Ammon's horn (tissue), 1 donor: ENCODE data around the gene SMARCA2.
A peak's percentile ranks its signal among the peaks of the same experiment; 100 is the strongest.

Experiments
- DNase-seq: peaks from one replicate; pipeline ENCODE4 v3.0.0-alpha.2; 2016; ENCODE audit warnings: low spot score

The SMARCA2 gene

GRCh38 chr9:2093920-2094597 lies 78.9 kb downstream of the SMARCA2 start:
- DNase-seq = no peak

GRCh38 chr9:2096376-2096970 lies 81.3 kb downstream of the SMARCA2 start:
- DNase-seq = no peak

- no peak for DNase-seq
Measured at GRCh38 chr9:2106666-2107065, 91.5 kb downstream of the SMARCA2 start.

- DNase-seq = no peak
Measured at GRCh38 chr9:2107906-2108451, 92.8 kb downstream of the SMARCA2 start.

- DNase-seq = no peak
Measured at GRCh38 chr9:2109069-2109650, 94.0 kb downstream of the SMARCA2 start.

GRCh38 chr9:2110036-2110435 lies 94.9 kb downstream of the SMARCA2 start:
- no peak for DNase-seq

GRCh38 chr9:2116073-2116472 lies 100.9 kb downstream of the SMARCA2 start:
- no peak for DNase-seq

GRCh38 chr9:2117527-2117926 lies 102.4 kb downstream of the SMARCA2 start:
- DNase-seq = no peak

GRCh38 chr9:2119566-2119965 lies 104.4 kb downstream of the SMARCA2 start:
- DNase-seq = no peak

GRCh38 chr9:2120926-2121689 lies 106.0 kb downstream of the SMARCA2 start:
- no peak for DNase-seq

- no peak for DNase-seq
Measured at GRCh38 chr9:2122299-2122698, 107.2 kb downstream of the SMARCA2 start.

GRCh38 chr9:2125906-2126305 lies 110.8 kb downstream of the SMARCA2 start:
- no peak for DNase-seq

GRCh38 chr9:2126331-2126803 lies 111.2 kb downstream of the SMARCA2 start:
- DNase-seq = peak; percentile 40

- DNase-seq = no peak
Measured at GRCh38 chr9:2127486-2127885, 112.3 kb downstream of the SMARCA2 start.

- no peak for DNase-seq
Measured at GRCh38 chr9:2128141-2128540, 113.0 kb downstream of the SMARCA2 start.

- no peak for DNase-seq
Measured at GRCh38 chr9:2128618-2129017, 113.5 kb downstream of the SMARCA2 start.

- no peak for DNase-seq
Measured at GRCh38 chr9:2130941-2131340, 115.8 kb downstream of the SMARCA2 start.

- no peak for DNase-seq
Measured at GRCh38 chr9:2132484-2133082, 117.4 kb downstream of the SMARCA2 start.

- no peak for DNase-seq
Measured at GRCh38 chr9:2134391-2134790, 119.2 kb downstream of the SMARCA2 start.

- DNase-seq = peak; percentile 71
Measured at GRCh38 chr9:2138646-2139045, 123.5 kb downstream of the SMARCA2 start.

GRCh38 chr9:2140600-2141223 lies 125.6 kb downstream of the SMARCA2 start:
- no peak for DNase-seq

- no peak for DNase-seq
Measured at GRCh38 chr9:2142212-2142611, 127.1 kb downstream of the SMARCA2 start.
